NOMO-1 treated with dmso at 0.1 percent for 144 hours (cell line): ENCODE data around the gene CCDC85C.

Source experiments
- DNase-seq: peaks from one replicate; lab custom pipeline; 2025; ENCODE audit not compliant: unreplicated experiment; lab: John Stamatoyannopoulos, UW

The CCDC85C gene

GRCh38 chr14:99573436-99574098 lies 30.4 kb downstream of the CCDC85C start:
- no peak for DNase-seq

GRCh38 chr14:99573000-99573330 lies 31.0 kb downstream of the CCDC85C start:
- DNase-seq = no peak

GRCh38 chr14:99572173-99572999 lies 31.6 kb downstream of the CCDC85C start:
- DNase-seq = no peak

- no peak for DNase-seq
Measured at GRCh38 chr14:99571303-99571986, 32.6 kb downstream of the CCDC85C start.

GRCh38 chr14:99570544-99571302 lies 33.3 kb downstream of the CCDC85C start:
- DNase-seq = no peak

GRCh38 chr14:99569725-99570543 lies 34.1 kb downstream of the CCDC85C start:
- DNase-seq = no peak

- DNase-seq = no peak
Measured at GRCh38 chr14:99568567-99569560, 35.1 kb downstream of the CCDC85C start.

- no peak for DNase-seq
Measured at GRCh38 chr14:99566390-99567354, 37.3 kb downstream of the CCDC85C start.

GRCh38 chr14:99566009-99566389 lies 38.0 kb downstream of the CCDC85C start:
- no peak for DNase-seq

GRCh38 chr14:99565383-99565782 lies 38.6 kb downstream of the CCDC85C start:
- DNase-seq = no peak

GRCh38 chr14:99564926-99565259 lies 39.1 kb downstream of the CCDC85C start:
- DNase-seq = no peak

GRCh38 chr14:99564256-99564925 lies 39.6 kb downstream of the CCDC85C start:
- no peak for DNase-seq

GRCh38 chr14:99563749-99564129 lies 40.3 kb downstream of the CCDC85C start:
- no peak for DNase-seq

- DNase-seq = no peak
Measured at GRCh38 chr14:99562856-99563748, 40.9 kb downstream of the CCDC85C start.

GRCh38 chr14:99561864-99562263 lies 42.1 kb downstream of the CCDC85C start:
- DNase-seq = no peak

GRCh38 chr14:99560922-99561683 lies 42.9 kb downstream of the CCDC85C start:
- no peak for DNase-seq
